ENCODE results near the gene USH2A.

GRCh38 chr1:216410026-216410425 lies 13.2 kb downstream of the USH2A start:
- TF ChIP-seq CTCF (IDR thresholded peaks at IDR 0.05) (no peak), POLR2A (IDR thresholded peaks at IDR 0.05) (no peak)
